ENCODE data around the gene TRAF3IP3.

The TRAF3IP3 gene

DNA sequence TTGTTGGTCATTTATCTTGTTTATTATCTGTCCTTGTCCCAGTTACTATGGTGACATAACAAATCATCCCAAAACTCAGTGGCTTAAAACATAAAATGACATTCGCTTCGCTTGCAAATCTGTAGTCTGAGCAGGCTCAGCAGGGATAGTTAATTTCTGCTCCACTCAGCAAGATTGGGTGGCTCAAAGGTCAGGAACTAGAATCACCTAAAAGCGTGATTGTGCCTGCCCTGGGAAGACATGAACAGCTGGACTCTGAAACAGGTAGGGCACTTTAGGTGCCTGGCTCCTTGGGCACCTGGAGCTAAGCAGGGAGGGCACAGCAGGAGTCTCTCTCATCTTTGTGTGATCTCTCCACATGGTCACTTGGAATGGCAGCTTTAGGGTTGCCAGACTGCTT is 14.7 kb upstream of the TRAF3IP3 start:
- peak; percentile 22 for DNase-seq

DNA sequence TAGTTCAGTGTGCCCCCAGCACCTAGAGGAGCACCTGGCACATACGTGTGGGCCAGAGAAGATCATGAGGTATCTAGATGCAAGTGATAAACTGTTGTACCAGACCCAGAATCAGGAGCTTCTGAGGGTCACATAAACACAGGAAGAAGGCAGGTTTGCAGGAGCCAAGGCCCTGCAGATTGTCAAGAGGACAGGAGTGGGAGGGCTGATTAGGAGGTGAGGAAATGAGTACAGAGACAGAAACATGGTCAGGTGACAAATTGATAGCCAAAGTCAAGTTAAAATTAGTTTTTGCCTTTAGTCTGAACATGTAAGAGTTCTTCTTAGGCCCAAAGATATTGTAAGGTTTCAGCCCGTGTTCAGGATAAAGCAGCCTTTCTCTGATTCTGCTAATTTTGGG is 14.0 kb upstream of the TRAF3IP3 start:
- DNase-seq: no peak

DNA sequence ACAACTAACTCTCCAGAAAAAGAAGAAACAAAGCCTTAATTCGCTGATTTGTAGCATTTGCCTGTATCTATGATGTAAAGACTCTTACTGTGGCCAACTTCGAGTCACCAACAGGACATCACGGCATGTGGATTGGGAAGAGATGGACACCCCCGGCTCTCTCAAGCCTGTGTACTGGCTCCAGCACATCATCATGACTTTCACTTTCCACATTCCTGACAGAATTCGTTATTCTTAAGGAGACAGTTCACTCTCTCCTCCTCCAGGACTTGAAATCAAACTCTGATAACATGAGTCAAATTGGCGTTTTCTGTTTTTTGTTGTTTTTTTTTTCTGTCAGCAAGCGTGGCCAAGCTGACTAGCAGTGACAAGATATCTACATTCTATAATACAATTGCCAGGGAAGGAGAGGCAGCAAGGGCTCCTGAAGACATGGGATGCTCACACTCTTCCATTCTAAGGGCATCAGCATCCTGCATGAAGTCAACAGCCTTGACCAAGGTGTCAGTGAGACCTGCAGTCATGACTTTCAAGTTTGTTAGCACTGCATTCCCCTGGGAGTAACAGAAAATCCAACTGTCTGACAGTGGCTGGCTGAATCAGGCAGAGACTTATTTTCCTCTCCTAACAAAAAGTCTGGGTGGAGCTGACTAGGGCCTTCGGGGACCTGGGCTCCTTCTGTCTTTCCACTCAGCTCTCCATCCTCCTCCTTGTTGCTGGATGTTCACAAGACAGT is 13.3 kb upstream of the TRAF3IP3 start:
- no peak for DNase-seq

DNA sequence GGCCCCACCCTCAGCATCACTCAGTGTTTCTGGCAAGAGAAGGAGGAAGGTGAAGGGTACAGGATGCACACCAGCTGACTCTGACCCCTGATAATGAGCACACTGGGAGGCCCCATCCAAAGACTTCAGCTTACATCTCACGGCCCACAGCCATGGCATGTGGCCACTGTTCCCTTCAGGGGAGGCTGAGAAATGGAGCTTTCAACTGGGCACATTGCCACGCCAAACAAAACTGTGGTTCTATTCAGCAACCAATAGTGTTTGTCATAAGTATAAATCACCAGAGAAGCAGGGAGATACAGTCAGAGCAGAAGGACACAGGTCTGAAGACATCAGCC is 12.7 kb upstream of the TRAF3IP3 start:
- peak; percentile 81 for DNase-seq

DNA sequence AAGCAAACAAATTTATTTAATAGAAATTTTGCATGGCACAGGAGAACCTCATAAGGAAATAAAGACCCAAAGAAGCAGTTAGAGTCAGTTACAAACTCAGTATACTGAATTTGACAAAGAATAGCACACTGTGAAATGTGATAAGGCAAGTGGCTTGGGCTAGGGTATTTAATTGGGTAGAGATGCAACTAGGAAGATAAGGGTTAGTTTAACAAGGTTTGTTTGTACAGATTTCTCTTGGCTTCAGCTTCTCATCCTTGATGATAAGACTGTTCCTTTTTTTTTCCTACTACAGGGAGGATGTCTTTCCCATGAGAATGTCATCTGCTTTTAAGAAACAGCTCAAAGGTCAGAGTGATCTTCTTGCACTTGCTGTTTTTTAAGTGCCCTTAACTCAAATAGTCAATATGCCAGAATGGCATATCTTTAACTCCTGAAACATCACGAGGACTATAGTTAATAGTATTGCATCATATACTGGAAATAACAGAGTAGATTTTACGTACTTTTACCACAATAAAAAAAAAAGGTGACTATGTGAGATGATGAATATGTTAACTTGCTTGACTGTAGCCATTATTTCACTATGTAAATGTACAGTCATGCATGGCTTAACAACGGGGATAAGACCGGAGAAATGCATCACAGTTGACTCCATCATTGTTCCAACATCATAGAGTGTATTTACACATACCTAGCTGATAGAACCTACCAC is 9.2 kb upstream of the TRAF3IP3 start:
- no peak for DNase-seq

DNA sequence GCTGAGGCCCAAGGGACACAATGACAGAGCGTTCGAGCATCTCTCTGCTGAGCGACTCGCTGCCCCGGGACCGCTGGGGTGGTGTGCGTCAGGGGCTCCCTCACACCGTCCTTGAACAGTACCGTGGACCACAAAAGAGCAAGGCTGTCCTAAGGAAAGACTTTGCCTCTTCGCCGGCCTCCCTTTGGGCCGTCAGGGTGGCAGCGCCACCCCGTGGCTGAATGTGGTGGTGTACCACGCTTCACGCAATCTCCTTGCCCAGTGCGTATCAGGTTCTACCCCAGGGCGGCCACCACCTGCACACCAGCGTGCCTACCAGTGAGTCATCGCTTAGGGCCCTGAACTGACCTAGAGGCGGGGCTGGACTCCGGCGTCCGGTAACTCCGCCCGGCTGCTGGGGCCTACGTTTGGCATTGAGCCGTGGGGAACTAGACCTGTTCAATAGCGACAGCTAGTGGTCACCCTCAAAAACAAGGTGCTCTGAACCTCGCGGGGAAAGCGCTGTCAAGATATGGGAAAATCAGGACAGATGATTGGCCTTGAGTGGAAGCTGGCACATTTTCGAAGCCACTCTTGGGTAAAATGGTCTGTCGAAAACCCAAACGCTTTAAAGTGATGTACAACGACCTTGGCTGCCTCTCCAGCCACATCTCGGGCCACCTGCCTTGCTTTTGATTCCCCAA is 8.1 kb upstream of the TRAF3IP3 start:
- DNase-seq: peak; percentile 40

DNA sequence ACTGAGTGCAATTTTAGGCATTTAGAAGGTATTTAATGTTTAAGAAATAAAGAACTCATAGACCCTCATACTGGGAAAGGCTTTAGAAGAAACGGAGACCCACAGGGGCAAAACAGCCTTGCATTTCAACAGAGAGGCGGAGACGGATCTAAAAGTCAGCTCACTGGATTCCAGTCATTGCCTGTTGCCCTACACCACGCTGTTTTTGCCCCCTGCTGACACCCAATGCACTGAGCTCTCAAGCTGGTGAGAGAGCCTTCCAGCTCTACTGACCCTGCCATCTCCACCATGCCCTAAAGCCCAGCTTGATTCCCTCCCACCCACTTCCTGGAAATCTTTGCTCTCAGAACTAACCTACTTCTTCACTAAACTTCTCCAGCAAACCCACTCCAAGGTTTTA is 7.2 kb upstream of the TRAF3IP3 start:
- peak; percentile 12 for DNase-seq

DNA sequence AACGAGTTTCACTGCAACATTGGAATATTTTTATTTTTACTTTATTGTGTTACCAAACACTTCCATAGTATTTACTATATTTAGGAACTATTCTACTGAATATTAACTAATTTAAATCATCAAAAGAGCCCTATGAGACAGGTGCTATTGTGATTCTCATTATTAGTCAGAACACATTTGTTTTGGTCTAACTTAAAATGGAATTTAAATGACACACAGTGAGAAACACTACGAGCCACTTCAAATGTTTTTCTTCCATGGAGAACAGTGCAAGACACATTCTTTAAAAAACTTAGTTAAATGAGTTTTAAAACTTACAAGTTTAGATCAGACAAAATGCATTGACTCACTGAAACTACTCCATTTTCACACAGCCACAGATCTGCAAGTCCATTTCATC is 6.6 kb upstream of the TRAF3IP3 start:
- no peak for DNase-seq

DNA sequence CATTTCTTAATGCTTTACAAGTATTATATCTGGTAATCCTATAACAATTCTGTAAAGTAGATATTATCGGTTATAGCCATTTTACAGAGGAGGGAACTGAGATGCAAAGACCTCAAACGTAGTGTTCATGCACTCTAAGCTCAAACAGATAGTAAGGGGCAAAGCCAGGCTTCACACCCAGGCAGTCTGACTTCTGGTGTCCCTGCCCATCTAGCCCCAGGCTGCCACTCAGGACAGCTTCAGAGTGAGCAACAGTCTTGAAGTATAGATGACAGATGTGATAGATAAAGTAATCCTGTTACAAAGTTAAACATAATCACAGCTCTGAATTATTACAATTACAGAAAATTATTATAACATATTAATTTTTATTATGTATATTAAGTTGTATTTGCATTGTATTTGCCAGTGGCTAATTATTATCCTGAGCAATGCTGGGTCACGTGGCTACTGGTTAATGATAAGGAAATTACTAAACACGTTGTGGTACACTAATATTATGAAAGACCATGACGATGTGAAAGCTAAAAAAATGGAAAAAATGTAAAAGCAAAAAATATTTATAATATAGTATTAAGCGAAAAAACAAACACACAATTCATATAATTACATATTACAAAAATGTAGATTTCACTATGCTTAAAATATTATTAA is 6.1 kb upstream of the TRAF3IP3 start:
- peak; percentile 18 for DNase-seq

DNA sequence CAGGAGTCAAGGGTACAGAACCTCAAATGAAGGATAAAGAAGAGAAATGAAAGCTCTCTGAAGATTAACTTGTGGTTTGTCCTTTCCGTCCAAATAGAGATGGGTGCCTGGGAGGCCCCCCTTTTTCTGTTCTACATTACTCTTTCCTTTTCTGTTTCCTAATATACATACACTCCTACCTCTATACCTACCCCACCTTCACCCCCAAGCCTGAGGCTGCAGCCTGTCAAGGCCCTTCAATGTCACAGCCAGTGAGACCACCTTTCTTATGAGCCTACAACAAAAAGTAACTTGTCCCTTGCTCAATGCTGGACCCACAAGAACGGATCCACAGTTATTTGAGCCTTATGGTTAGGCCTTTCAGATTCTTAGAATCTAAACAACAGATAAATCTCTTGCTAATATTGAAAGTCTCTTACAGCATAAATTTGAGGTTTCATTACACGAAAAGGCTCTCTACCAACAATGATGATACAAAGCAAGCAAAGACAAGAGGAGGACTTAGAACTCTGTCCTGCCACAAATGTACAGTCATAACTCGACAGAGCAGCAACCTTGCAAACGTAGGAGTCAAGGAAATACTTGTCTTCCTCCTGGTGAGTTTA is 4.1 kb upstream of the TRAF3IP3 start:
- DNase-seq: no peak

DNA sequence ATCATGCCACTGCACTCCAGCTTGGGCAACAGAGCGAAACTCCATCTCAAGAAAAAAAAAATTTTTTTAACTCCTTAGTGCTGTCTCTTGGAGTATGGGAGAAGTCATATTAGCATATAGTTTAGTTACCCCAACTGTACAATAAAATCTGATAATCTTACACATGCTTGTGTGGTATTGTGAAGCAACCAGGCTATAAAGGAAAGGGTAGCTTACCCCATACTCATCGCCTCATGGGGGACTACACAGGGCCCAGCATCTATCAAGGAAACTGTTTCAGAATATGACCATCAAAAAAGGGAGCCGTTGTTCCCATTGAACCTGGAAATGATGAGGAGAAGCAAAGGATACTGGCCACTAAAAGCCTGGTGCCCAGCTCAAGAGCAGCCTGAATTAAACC is 3.0 kb upstream of the TRAF3IP3 start:
- no peak for DNase-seq

DNA sequence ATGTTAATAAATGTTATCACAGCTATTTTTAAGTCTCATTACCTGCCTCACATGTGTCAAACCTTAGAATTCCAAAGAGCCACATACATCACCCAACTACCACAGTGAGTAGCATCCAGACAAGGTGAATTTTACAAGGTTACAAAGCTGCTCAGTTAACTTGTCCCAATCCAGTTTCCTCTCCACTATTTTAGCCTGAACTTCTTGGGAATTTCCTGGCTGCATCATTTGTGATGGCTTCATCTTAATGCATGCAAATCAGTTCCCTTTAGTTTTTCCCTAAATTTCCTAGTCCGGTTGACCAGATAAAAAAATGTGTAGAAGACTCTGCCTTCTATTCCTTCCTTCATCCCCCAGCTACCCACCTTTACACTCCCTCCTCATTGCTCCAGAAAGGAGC is 597 bp upstream of the TRAF3IP3 start:
- DNase-seq: no peak

DNA sequence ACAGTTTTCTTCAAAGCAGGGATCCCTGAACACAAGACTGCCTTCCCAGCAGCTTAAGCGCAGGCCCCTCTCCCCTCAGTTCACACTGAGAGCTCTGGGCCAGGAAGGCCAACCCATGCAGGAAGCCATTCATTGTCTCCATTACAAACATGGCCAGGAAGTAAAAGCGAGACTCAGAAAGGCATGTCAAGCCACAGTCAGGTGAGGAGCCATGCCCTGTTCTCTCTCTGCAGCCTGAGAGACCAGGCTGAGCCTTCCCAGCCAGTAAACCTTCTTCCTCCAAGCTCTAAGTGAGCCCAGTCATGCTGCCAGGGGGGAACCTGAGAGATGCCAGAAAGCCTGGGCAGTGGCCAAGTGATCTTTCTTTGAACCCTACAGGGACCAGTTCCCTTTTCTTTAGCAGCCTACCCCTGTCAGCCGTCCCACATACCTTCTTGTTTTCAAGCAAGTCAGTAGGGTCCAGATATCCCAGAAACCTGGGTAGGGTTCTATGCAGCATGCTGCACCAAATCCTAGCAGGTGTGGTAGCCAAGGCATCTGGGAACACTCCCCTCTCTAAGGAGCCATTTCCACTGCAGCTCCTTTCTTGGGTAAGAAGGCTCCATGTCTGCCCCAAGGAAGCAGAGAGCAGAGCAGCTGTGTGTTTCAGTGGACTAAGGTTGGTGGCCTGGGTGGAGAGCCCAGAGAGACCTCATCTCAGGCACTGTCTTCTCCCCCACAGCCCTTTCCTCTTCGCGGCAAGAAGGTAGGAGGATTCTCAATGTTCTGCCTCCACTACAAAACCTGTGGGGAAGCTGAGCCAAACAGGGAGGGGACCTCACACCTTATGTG is 977 bp downstream of the TRAF3IP3 start:
- DNase-seq: no peak

DNA sequence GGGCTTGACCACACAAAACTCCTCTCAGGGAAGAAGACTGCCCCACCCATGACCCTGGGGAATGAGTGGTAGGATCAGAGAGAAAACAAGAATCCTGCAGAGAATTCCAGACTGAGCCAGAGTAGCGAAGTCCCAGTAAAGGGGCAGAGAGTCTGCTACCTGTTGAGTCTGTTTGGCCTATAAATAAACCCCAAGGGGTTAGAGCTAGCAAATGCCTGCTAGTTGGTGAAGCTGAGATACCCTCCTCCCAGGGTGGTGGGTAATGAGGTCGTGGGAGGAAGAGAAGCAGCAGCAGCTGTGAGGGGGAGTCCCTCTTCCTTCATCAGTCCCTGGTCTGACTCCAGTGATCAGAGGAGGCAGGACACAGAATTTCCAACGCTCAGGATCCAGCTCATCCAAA is 2.5 kb downstream of the TRAF3IP3 start:
- DNase-seq: peak; percentile 17

DNA sequence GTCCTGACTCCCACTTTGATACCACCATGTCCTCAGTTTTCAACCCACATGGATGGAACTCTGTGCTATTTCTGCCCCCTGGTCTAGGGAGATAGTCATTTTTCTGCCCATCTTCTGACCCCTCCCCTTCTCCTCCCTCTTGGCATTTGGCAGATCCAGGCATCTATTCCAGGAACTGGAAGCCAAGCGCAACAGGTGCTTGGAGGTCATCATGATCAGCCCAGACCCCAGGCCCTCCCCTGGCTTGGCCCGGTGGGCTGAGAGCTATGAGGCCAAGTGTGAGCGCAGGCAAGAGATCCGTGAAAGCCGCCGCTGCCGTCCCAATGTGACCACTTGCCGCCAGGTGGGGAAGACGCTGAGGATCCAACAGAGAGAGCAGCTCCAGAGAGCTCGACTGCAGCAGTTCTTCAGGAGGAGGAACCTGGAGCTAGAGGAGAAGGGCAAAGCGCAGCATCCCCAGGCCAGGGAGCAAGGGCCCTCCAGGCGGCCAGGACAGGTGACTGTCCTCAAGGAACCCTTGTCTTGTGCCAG is 4.0 kb downstream of the TRAF3IP3 start:
- DNase-seq: no peak

DNA sequence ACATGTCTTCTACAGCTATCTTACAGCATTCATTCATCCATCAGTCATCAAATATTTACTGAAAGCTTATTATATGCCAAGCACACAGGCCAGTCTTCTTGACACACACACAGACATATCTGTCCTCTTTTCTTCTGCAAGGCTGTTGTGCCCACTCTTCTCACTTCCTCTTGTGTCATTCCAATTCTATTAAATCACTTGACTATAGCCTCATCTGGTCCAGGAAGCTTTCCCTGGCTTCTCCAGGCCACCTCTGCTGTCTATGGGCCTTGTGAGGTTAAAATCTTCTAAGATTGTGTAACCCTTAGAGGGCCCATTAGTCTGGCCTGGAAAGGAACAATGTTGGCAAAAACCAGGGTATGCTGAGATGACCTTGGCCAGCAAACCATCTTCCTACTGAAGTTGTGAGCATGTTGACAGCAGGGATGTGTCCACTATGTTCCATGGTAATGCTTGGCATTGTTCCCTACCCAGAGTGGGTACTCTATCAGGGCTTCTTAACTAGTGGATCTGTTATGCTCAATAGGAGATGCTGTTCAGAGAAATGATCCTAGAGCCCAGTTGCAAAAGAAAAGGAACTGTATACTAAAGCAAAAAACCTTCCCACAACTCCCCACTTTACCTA is 5.3 kb downstream of the TRAF3IP3 start:
- DNase-seq: no peak

DNA sequence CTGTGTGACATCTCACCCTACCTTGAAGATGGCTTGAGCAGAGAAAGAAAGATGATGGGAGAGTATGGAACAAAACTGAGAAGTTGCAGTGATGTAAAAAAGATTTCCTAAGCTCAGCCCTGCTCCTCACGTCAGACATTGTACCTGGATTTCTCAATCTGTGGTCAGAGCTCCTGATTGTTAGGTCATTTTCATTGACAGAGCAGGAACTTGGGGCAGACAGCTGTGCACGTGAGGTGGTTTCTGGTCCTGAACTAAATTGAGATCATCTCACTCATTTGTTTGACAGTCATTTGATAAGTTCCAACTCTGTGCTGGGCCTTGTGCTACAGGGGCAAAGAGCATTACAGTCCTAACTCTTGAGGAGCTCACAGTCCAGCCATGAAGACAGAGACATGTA is 10.2 kb downstream of the TRAF3IP3 start:
- DNase-seq: no peak

DNA sequence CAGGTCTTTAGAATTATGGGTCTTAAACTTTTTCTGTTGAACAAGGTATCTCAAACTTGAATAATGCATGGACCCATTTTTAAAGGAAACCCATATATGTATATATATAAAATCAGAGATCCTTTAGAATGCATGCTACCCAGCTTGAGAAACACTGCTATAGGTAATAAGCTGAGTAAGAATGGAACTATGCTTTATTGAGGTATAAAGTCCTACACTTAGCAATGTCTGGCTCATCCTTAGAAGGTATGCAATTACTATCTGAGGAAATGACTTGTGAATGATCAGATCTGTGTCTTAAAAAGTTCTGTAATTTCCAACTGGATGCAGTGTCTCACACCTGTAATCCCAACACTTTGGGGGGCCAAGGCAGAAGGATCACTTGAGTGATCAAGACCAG is 11.2 kb downstream of the TRAF3IP3 start:
- no peak for DNase-seq

DNA sequence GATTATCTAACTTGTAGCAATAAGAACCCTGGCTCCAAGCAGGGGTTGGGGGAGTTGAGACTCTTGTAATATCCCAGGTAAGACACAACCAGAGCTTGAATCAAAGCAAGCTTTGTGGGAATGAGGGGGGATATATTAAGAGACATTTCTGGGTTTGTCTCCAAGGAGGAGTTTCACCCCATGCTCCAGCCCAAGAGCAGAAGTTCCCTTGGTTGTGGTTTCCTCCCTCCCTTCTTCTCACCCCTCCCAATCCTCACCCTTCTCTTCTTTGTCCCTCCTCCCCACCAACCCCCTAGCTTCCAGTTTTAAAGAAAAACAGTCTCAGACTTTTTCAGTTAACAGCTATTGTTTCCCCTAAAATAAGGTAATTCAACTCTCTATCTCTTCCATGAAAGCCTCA is 11.9 kb downstream of the TRAF3IP3 start:
- no peak for DNase-seq

DNA sequence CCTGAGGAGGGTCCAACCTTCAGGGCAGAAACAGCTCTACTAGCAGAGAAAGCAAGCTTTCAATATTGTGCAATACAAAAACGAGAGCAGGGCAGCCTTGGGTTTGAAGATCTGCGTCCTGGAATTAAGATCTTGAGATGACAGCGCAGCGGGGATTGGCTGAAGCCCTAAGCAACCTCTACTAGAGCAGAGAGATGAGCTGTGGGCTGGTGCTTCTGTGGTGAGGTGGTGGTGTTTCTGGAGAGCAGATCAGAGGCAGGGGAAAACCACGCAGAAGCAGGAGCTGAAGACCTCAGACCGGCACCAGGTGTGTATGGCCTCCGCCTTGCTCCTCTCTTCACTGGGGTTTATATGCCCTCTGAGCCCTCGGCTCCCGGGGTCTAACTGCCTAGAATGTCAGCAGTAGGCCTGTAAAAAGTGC is 12.5 kb downstream of the TRAF3IP3 start:
- DNase-seq: no peak

DNA sequence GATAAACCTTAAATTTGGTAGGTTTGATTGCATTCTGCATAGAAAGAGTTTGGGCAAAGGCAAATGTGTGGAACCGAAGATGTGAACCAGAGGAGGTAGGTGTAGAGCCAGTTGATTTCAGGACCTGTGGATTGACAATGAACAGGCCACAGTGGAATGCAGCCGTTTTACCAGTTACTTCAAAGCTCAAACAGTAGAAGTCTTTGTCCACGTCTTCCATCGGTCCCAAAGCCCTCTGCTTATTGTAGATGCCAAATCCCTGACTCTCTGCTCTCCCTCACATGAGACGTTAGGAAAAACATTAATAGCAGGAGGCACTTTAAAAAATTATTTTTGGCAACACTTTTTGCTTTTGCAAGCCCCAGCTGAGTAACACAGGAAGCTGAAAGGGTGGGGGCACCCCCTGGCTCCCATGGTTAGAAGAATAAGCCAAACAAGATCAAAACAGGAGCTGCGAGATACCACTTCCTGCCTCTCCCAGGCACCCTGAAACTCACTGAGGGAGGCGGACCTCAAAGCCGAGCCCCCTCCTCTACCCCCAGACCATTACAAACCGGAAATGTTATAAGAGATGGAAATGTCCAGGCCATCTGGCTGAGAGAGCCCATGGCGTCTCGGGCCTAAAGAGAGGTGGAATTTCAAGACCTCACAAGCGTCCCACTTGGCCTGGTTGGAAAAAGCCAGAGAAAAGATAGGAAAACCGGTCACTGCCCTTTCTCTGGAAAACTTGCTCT is 13.5 kb downstream of the TRAF3IP3 start:
- DNase-seq: no peak

All from NCI-H69 (cell line).